Fibroblast of skin of back (primary cell): ENCODE data around the gene DAND5.

ENCODE experiments used
- DNase-seq: peaks from one replicate; pipeline ENCODE4 v3.0.0-alpha.2; 2013

The DAND5 gene

GRCh38 chr19:13022859-13023636 lies 53.7 kb downstream of the DAND5 start:
- peak; percentile 96 for DNase-seq

GRCh38 chr19:13023656-13024055 lies 54.3 kb downstream of the DAND5 start:
- DNase-seq: peak; percentile 37
